SK-N-SH (cell line): ENCODE measurements around the gene MTHFD1L.

Experiments used
- GATA2 ChIP-seq: sonication (generic); formaldehyde crosslinking; IDR thresholded peaks from 2 replicates; pipeline ENCODE4 v1.5.0; 2020; ENCODE audit warnings: mild to moderate bottlenecking, missing genetic modification reagents
- JUND ChIP-seq: IDR thresholded peaks from 2 replicates; pipeline ENCODE4 v1.4.0; 2012
- MXI1 ChIP-seq: IDR thresholded peaks from 2 replicates; pipeline ENCODE4 v1.6.1; 2012; ENCODE audit warnings: mild to moderate bottlenecking, low read depth, low read length, improper control_type of control experiment
- USF2 ChIP-seq: fragments of 150-350 bp; IDR thresholded peaks from 2 replicates; pipeline ENCODE4 v1.6.1; 2017; ENCODE audit warnings: antibody characterized with exemption, low read length, low read depth, borderline replicate concordance
- TF ChIP-seq, protein P1 (sequence below): fragments of 200-600 bp; sonication (generic); IDR thresholded peaks from 2 replicates; pipeline ENCODE4 v1.6.1; 2017; ENCODE audit warnings: antibody characterized with exemption, mild to moderate bottlenecking, moderate library complexity
- TF ChIP-seq, protein P2 (sequence below): IDR thresholded peaks from 2 replicates; pipeline ENCODE4 v1.4.0; 2012; ENCODE audit warnings: low read depth

GRCh38 chr6:151027295-151027747 is 161.8 kb downstream of the MTHFD1L start:
- TF ChIP-seq, protein P1, sequence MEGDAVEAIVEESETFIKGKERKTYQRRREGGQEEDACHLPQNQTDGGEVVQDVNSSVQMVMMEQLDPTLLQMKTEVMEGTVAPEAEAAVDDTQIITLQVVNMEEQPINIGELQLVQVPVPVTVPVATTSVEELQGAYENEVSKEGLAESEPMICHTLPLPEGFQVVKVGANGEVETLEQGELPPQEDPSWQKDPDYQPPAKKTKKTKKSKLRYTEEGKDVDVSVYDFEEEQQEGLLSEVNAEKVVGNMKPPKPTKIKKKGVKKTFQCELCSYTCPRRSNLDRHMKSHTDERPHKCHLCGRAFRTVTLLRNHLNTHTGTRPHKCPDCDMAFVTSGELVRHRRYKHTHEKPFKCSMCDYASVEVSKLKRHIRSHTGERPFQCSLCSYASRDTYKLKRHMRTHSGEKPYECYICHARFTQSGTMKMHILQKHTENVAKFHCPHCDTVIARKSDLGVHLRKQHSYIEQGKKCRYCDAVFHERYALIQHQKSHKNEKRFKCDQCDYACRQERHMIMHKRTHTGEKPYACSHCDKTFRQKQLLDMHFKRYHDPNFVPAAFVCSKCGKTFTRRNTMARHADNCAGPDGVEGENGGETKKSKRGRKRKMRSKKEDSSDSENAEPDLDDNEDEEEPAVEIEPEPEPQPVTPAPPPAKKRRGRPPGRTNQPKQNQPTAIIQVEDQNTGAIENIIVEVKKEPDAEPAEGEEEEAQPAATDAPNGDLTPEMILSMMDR: no peak
- TF ChIP-seq GATA2 (CRISPR knock-in tag) (no peak), JUND (no peak), USF2 (no peak), MXI1 (no peak)
- TF ChIP-seq, protein P2, sequence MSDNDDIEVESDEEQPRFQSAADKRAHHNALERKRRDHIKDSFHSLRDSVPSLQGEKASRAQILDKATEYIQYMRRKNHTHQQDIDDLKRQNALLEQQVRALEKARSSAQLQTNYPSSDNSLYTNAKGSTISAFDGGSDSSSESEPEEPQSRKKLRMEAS: no peak
